Trophoblast cell (in vitro differentiated cells and primary cell): Measurements from ENCODE around the gene OSTF1.

ENCODE experiments used
- DNase-seq, 2 donors: peaks; one replicate each; pipeline ENCODE4 v3.0.0-alpha.2; 2016
- H2AFZ ChIP-seq: 2 replicates; pipeline ENCODE4 v1.6.1; 2013; ENCODE audit warnings: low read length, moderate library complexity, mild to moderate bottlenecking; ENCODE audit not compliant: insufficient read depth, poor library complexity
- H2AK5ac ChIP-seq: 2 replicates; pipeline ENCODE4 v1.6.1; 2013; ENCODE audit warnings: mild to moderate bottlenecking, low read length
- H2BK120ac ChIP-seq: 2 replicates; pipeline ENCODE4 v1.6.1; 2013; ENCODE audit warnings: low read length, mild to moderate bottlenecking, moderate library complexity; ENCODE audit not compliant: insufficient read depth, poor library complexity
- H2BK12ac ChIP-seq: 2 replicates; pipeline ENCODE4 v1.6.1; 2013; ENCODE audit warnings: mild to moderate bottlenecking, low read length, moderate library complexity
- H2BK5ac ChIP-seq: 2 replicates; pipeline ENCODE4 v1.6.1; 2013; ENCODE audit warnings: low read length, low read depth, moderate library complexity, mild to moderate bottlenecking; ENCODE audit not compliant: poor library complexity
- H3K14ac ChIP-seq: 2 replicates; pipeline ENCODE4 v1.6.1; 2013; ENCODE audit warnings: mild to moderate bottlenecking, low read length
- H3K18ac ChIP-seq: 2 replicates; pipeline ENCODE4 v1.6.1; 2013; ENCODE audit warnings: mild to moderate bottlenecking, low read length
- H3K23ac ChIP-seq: 2 replicates; pipeline ENCODE4 v1.6.1; 2013; ENCODE audit warnings: low read length
- H3K27ac ChIP-seq: 2 replicates; pipeline ENCODE4 v1.5.1; 2013; ENCODE audit warnings: low read depth, mild to moderate bottlenecking, inconsistent platforms, low read length, moderate library complexity
- H3K27me3 ChIP-seq: 2 replicates; pipeline ENCODE4 v1.6.1; 2013; ENCODE audit warnings: inconsistent platforms, mild to moderate bottlenecking, low read length, moderate library complexity; ENCODE audit not compliant: insufficient read depth
- H3K36me3 ChIP-seq, 2 experiments: 1 replicate in 1 of 2; 2 replicates in 1 of 2; pipeline ENCODE4 v1.6.1; 2013; ENCODE audit warnings: low read length in 2 of 2, mild to moderate bottlenecking in 2 of 2, moderate library complexity in 1 of 2; ENCODE audit not compliant: insufficient read depth in 2 of 2, control insufficient read depth in 1 of 2
- H3K4ac ChIP-seq: 2 replicates; pipeline ENCODE4 v1.6.1; 2013; ENCODE audit warnings: low read depth, mild to moderate bottlenecking, low read length, moderate library complexity
- H3K4me1 ChIP-seq, 2 experiments: 1 replicate in 1 of 2; 2 replicates in 1 of 2; pipeline ENCODE4 v1.6.1; 2013; ENCODE audit warnings: low read length in 2 of 2, mild to moderate bottlenecking in 2 of 2, moderate library complexity in 1 of 2; ENCODE audit not compliant: insufficient read depth in 2 of 2, control insufficient read depth in 1 of 2
- H3K4me2 ChIP-seq: 2 replicates; pipeline ENCODE4 v1.6.1; 2013; ENCODE audit warnings: inconsistent platforms, mild to moderate bottlenecking, low read length, moderate library complexity
- H3K4me3 ChIP-seq: 2 replicates; pipeline ENCODE4 v1.5.1; 2013; ENCODE audit warnings: mild to moderate bottlenecking, low read depth, low read length, inconsistent platforms
- H3K79me1 ChIP-seq: one replicate; pipeline ENCODE4 v1.6.1; 2013; ENCODE audit warnings: low read length
- H3K79me2 ChIP-seq: 2 replicates; pipeline ENCODE4 v1.6.1; 2013; ENCODE audit warnings: low read length, mild to moderate bottlenecking; ENCODE audit not compliant: control insufficient read depth, insufficient read depth, poor library complexity
- H3K9ac ChIP-seq: 2 replicates; pipeline ENCODE4 v1.6.1; 2013; ENCODE audit warnings: mild to moderate bottlenecking, low read length
- H3K9me3 ChIP-seq: 2 replicates; pipeline ENCODE4 v1.6.1; 2013; ENCODE audit warnings: low read depth, mild to moderate bottlenecking, control low read depth, inconsistent platforms, low read length; ENCODE audit not compliant: insufficient read depth
- H4K12ac ChIP-seq: 2 replicates; pipeline ENCODE4 v1.6.1; 2013; ENCODE audit warnings: low read depth, mild to moderate bottlenecking, low read length, moderate library complexity
- H4K8ac ChIP-seq: 2 replicates; pipeline ENCODE4 v1.6.1; 2013; ENCODE audit warnings: low read depth, mild to moderate bottlenecking, low read length, moderate library complexity
- H4K91ac ChIP-seq: one replicate; pipeline ENCODE4 v1.6.1; 2013; ENCODE audit warnings: low read depth, mild to moderate bottlenecking, low read length, moderate library complexity
- WGBS: extraction: QIAGEN DNeasy Blood & Tissue Kit; methylation state at CpG from one replicate; pipeline ENCODE4 v1.1.7; 2013; ENCODE audit warnings: missing lambda C conversion rate; ENCODE audit not compliant: insufficient read length, insufficient coverage; ENCODE audit errors: extremely low coverage; 5-methylcytosine and 5-hydroxymethylcytosine counted together

Gene OSTF1

DNA sequence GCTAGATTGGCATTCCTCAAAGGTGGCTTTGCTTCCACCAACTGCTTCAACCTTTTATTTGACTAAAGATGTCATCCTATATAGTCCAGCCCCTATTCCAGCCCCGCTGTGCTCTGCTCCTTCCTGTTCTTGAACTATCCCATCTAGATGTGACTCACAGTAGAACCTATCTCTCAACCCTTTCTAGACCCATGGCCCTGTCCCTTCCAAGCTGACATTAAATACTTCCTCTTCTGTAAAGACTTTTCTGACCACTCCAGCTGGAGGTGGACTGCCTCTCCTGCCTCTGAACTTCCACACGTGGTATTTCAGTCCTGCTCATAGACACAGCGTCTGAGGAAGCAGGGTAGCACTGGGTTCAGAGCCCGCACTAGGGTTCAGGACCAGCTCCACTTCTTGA is 32.4 kb downstream of the OSTF1 start:
- WGBS: no CpG with 5 or more reads among the region's 4 CpGs
- Histone ChIP-seq H3K4me1 (no peaks in the 10 kb centered on the region), H4K8ac (no peak overlapping the region), H3K4me2 (no peak overlapping the region), H3K79me2 (no peaks in the 10 kb centered on the region), H2AK5ac (no peak overlapping the region), H2AFZ (no peak overlapping the region), H3K23ac (no peak overlapping the region), H3K4ac (no peak overlapping the region), H3K9ac (no peak overlapping the region), H2BK120ac (no peak overlapping the region), H4K91ac (no peak overlapping the region), H4K12ac (no peak overlapping the region), H3K36me3 (peaks cover 2 to 17% of the 10 kb centered on the region in 2 experiments), H3K79me1 (no peaks in the 10 kb centered on the region), H2BK12ac (no peak overlapping the region), H3K14ac (no peak overlapping the region), H3K9me3 (no peaks in the 10 kb centered on the region), H2BK5ac (no peak overlapping the region), H3K27ac (no peak overlapping the region), H3K27me3 (no peaks in the 10 kb centered on the region), H3K4me3 (no peak overlapping the region), H3K18ac (peak overlapping the region; percentile 58)
- no peak for DNase-seq

DNA sequence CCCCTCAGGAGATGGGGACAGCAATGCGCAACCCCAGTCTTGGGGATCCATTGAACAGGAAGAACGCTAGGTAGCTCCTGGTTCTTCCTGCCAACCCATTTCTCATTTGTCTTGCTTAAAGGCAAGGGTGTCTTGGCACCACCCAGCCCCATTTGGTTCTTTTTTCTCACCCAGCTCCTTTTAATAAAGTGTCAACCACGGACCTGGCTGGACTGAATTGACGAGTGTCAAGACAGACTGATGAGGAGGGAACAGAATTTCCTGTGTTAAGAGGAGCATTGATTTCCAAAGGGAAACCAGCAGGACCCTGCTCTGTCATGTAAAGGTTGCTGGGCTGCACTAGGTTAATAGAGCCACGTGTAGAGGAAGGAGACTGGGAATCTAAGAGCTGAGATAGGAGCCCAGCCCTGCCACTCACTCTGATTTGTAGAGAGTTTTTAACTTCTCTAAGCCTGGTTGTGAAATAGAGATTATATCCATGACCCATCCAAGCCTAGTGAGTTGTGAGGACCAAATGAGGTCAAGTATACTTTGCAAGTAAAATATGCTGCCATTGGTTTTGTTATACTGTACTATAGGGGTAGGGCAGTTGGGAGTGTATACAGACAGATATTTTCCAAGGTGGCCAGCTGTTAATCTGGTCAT is 33.7 kb downstream of the OSTF1 start:
- no CpG with 5 or more reads among the region's 5 CpGs for WGBS
- Histone ChIP-seq H2AFZ (no peak overlapping the region), H3K9ac (no peak overlapping the region), H3K4me1 (no peaks in the 10 kb centered on the region), H3K4me3 (no peak overlapping the region), H3K18ac (no peak overlapping the region), H3K23ac (no peak overlapping the region), H3K79me1 (no peaks in the 10 kb centered on the region), H2AK5ac (no peak overlapping the region), H4K91ac (no peak overlapping the region), H3K4ac (no peak overlapping the region), H2BK5ac (no peak overlapping the region), H2BK12ac (no peak overlapping the region), H4K12ac (no peak overlapping the region), H4K8ac (no peak overlapping the region), H3K79me2 (no peaks in the 10 kb centered on the region), H2BK120ac (no peak overlapping the region), H3K4me2 (no peak overlapping the region), H3K27me3 (no peaks in the 10 kb centered on the region), H3K36me3 (peaks cover 2 to 17% of the 10 kb centered on the region in 2 experiments), H3K27ac (no peak overlapping the region), H3K14ac (no peak overlapping the region), H3K9me3 (no peaks in the 10 kb centered on the region)
- no peak for DNase-seq

DNA sequence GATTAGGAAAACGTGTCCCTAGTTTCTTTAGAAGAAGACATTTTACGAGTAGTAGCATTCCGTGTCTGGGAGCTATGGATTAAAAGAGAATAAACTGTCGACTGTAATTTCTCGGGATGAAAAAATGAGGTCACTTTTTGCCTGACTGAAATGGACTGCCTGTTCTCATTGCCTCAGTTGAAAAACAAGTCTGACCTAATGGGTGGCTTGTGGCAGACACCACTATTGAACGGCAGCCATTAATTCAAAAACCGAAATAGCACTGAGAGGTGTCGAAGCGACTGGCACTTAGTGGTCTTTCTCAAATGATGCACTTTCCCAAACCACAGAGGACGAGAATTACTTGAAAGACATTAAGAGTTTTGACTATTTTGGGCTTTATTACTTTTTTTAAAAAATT is 35.4 kb downstream of the OSTF1 start:
- Histone ChIP-seq H3K23ac (no peak overlapping the region), H2AK5ac (no peak overlapping the region), H2BK5ac (no peak overlapping the region), H3K36me3 (peaks cover 2 to 12% of the 10 kb centered on the region in 2 experiments), H3K9ac (peak overlapping the region; percentile 58), H3K4me1 (no peaks in the 10 kb centered on the region), H3K27ac (no peak overlapping the region), H2AFZ (no peak overlapping the region), H3K4me2 (no peak overlapping the region), H3K4me3 (no peak overlapping the region), H3K9me3 (no peaks in the 10 kb centered on the region), H3K27me3 (no peaks in the 10 kb centered on the region), H4K91ac (no peak overlapping the region), H2BK12ac (no peak overlapping the region), H3K79me1 (no peaks in the 10 kb centered on the region), H3K18ac (no peak overlapping the region), H3K14ac (no peak overlapping the region), H3K4ac (no peak overlapping the region), H2BK120ac (no peak overlapping the region), H3K79me2 (no peaks in the 10 kb centered on the region), H4K12ac (no peak overlapping the region), H4K8ac (no peak overlapping the region)
- no CpG with 5 or more reads among the region's 10 CpGs for WGBS
- no peak for DNase-seq

DNA sequence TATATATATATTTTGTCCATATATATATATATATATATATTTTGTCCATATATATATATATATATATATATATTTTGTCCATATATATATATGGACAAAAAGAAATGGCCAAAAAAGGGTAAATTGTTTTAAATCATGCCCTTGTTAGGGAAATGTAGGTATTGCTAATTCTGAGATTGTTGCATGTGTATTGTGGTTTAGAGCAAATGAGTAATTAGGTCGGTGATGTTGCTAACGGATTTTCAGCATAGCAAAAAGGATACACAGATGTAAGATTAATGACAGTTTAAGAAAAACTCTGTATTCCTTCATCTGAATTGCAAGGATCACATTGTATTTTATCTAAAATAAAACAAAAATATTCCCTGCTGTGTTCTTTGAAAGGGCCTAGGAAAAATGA is 40.2 kb downstream of the OSTF1 start:
- Histone ChIP-seq H2AK5ac (no peak overlapping the region), H3K79me1 (no peaks in the 10 kb centered on the region), H4K12ac (no peak overlapping the region), H3K4me3 (no peak overlapping the region), H4K8ac (no peak overlapping the region), H2BK12ac (no peak overlapping the region), H3K14ac (no peak overlapping the region), H3K4me1 (no peaks in the 10 kb centered on the region), H2BK5ac (no peak overlapping the region), H2BK120ac (no peak overlapping the region), H3K4me2 (no peak overlapping the region), H3K9me3 (no peaks in the 10 kb centered on the region), H3K23ac (no peak overlapping the region), H3K18ac (no peak overlapping the region), H3K36me3 (peaks cover 4 to 12% of the 10 kb centered on the region in 2 experiments), H3K27ac (no peak overlapping the region), H3K9ac (no peak overlapping the region), H4K91ac (no peak overlapping the region), H2AFZ (no peak overlapping the region), H3K4ac (no peak overlapping the region), H3K27me3 (no peaks in the 10 kb centered on the region), H3K79me2 (no peaks in the 10 kb centered on the region)
- no CpG with 5 or more reads among the region's 2 CpGs for WGBS
- no peak for DNase-seq
